Gastroesophageal sphincter (tissue), 4 donors: ENCODE results near the gene PBX1. TPM values are rescaled to one million over a fixed set of nuclear protein-coding genes. Genes with fewer than 3 reads are reported as not detected.

Experiments
- ATAC-seq: fragments of 150-250 bp; one replicate; pipeline ENCODE4 v1.9.1; 2016; ENCODE audit warnings: mild to moderate bottlenecking, moderate library complexity
- H3K27ac ChIP-seq, 4 donors: fragments of 200-600 bp; sonication (generic) in 3 of 4; 1 replicate in 3 of 4; 2 replicates in 1 of 4; pipeline ENCODE4 v1.5.1; 2016 to 2019
- H3K27me3 ChIP-seq: fragments of 200-600 bp; sonication (generic); one replicate; pipeline ENCODE4 v1.5.1; 2019
- H3K36me3 ChIP-seq, 2 donors: fragments of 200-600 bp; sonication (generic); one replicate each; pipeline ENCODE4 v1.5.1; 2019; ENCODE audit warnings: control low read depth in 1 of 2
- H3K4me1 ChIP-seq, 3 donors: fragments of 200-600 bp; sonication (generic); 1 replicate in 2 of 3; 2 replicates in 1 of 3; pipeline ENCODE4 v1.5.1; 2016 to 2019; ENCODE audit warnings: control low read depth in 2 of 3
- H3K4me3 ChIP-seq, 2 donors: fragments of 200-600 bp; sonication (generic); one replicate each; pipeline ENCODE4 v1.5.1; 2019; ENCODE audit warnings: mild to moderate bottlenecking in 1 of 2, moderate library complexity in 1 of 2
- H3K9me3 ChIP-seq, 3 donors: fragments of 200-600 bp; sonication (generic); one replicate each; pipeline ENCODE4 v1.5.1; 2017 to 2019; ENCODE audit warnings: control low read depth in 2 of 3
- CTCF ChIP-seq, 4 experiments: fragments of 200-600 bp in 2 of 4; fragments of 450-650 bp in 2 of 4; sonication (generic) in 1 of 4; IDR thresholded peaks; one replicate each; pipeline ENCODE4 v1.5.1; 2017 to 2019; ENCODE audit warnings: antibody characterized with exemption in 4 of 4, mild to moderate bottlenecking in 2 of 4, moderate library complexity in 2 of 4
- EP300 ChIP-seq: sonication (generic); formaldehyde crosslinking; IDR thresholded peaks from one replicate; pipeline ENCODE4 v1.6.1; 2017; ENCODE audit warnings: antibody characterized with exemption, mild to moderate bottlenecking
- POLR2A ChIP-seq, 2 donors: fragments of 450-650 bp; IDR thresholded peaks; one replicate each; pipeline ENCODE4 v1.6.1; 2017; ENCODE audit warnings: antibody characterized with exemption in 2 of 2, mild to moderate bottlenecking in 2 of 2, moderate library complexity in 1 of 2
- POLR2AphosphoS5 ChIP-seq: sonication (generic); formaldehyde crosslinking; IDR thresholded peaks from one replicate; pipeline ENCODE4 v1.6.1; 2017; ENCODE audit warnings: antibody characterized with exemption
- WGBS, 2 donors: methylation state at CpG; one replicate each; pipeline ENCODE4 v1.1.5; 2018; ENCODE audit warnings: low coverage in 1 of 2; 5-methylcytosine and 5-hydroxymethylcytosine counted together
- total RNA-seq, 4 donors: library from RNA; depleted of rRNA; stranded (reverse); fragments of >200 nt; gene quantifications; one replicate each; pipeline ENCODE4 v1.1.0, GENCODE V29; 2016

Gene PBX1
- total RNA-seq, 4 donors from 2014 or later: 75.8 to 177 (median 140) TPM

DNA sequence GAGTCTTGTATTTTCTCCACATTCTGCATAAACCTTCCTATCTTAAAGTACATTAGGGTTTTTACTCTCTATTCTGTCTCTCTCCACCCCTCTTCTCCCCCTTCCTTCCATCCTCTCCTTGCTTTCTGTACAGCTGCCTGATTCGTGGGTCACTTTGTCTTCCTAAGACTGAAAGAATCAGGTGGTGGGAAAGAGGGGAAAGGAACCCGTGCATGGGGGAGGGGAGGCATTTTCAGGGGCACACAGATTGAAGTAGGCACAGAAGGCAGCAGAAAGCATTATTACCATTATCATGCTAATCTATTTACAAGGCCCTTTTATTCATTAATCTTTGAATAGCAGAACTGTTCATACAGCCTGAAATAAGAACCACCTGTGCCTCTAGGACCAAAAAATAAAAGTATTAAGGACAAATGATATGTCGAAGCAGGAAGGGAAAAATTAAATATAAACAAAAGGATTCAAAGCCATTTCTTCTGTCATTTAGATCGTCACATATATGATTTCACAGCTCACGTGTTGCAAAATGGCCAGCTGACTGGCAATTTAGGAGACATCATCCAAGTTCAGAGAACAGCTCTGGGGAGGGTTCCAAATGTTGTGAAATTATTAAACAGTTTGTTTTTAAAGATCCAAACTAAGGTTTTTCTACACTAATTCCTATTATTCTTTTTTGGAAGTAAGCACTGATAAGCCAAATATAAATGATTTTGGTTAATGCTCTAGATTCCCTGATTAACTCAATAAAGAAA is 154.6 kb downstream of the PBX1 start:
- no peak overlapping the region for H3K4me3 ChIP-seq
- TF ChIP-seq EP300 (no peak), POLR2AphosphoS5 (peak; percentile 40)
- WGBS, 2 donors: 23 to 25% methylated on average over 4 to 5 of the region's 5 CpGs
- no peaks in the 10 kb centered on the region for H3K27me3 ChIP-seq
- H3K27ac ChIP-seq: peak overlapping the region; percentile 58 to 78 (median 75)
- H3K9me3 ChIP-seq: no peaks in the 10 kb centered on the region
- peaks cover 19 to 92% (median 25%) of the 10 kb centered on the region in 3 donors for H3K4me1 ChIP-seq
- ATAC-seq: no peak
- H3K36me3 ChIP-seq: no peaks in the 10 kb centered on the region

GRCh38 chr1:164716992-164717703 is 158.2 kb downstream of the PBX1 start:
- H3K36me3 ChIP-seq: no peaks in the 10 kb centered on the region
- no peaks in the 10 kb centered on the region for H3K27me3 ChIP-seq
- no peak for ATAC-seq
- H3K9me3 ChIP-seq: no peaks in the 10 kb centered on the region
- WGBS, 2 donors: 65 to 73% methylated on average over 6 to 8 of the region's 8 CpGs
- H3K4me1 ChIP-seq: peaks cover 37 to 96% (median 43%) of the 10 kb centered on the region in 3 donors
- no peak overlapping the region for H3K4me3 ChIP-seq
- no peak for TF ChIP-seq EP300
- no peak for TF ChIP-seq POLR2A (IDR thresholded peaks at IDR 0.05)
- TF ChIP-seq POLR2AphosphoS5: no peak
- no peak for TF ChIP-seq CTCF (IDR thresholded peaks at IDR 0.05)
- peak overlapping the region in 3 of 4 donors; percentile 11 to 36 (median 33) for H3K27ac ChIP-seq

GRCh38 chr1:164718821-164719220 is 159.8 kb downstream of the PBX1 start:
- H3K27ac ChIP-seq: peak overlapping the region in 3 of 4 donors; percentile 56 to 64 (median 64)
- TF ChIP-seq CTCF (IDR thresholded peaks at IDR 0.05): no peak
- no peak for TF ChIP-seq POLR2AphosphoS5
- TF ChIP-seq POLR2A (IDR thresholded peaks at IDR 0.05): no peak
- TF ChIP-seq EP300: no peak
- ATAC-seq: no peak

GRCh38 chr1:164719676-164720439 is 160.9 kb downstream of the PBX1 start:
- Histone ChIP-seq H3K9me3 (no peaks in the 10 kb centered on the region), H3K4me3 (no peak overlapping the region), H3K27ac (peak overlapping the region; percentile 29 to 64 (median 60)), H3K36me3 (no peaks in the 10 kb centered on the region), H3K27me3 (no peaks in the 10 kb centered on the region), H3K4me1 (peaks cover 29 to 96% (median 34%) of the 10 kb centered on the region in 3 donors)
- 51 to 55% methylated on average over 7 to 8 of the region's 8 CpGs for whole genome bisulfite sequencing, 2 donors
- TF ChIP-seq POLR2AphosphoS5: no peak
- no peak for TF ChIP-seq CTCF (IDR thresholded peaks at IDR 0.05)
- no peak for TF ChIP-seq EP300
- TF ChIP-seq POLR2A (IDR thresholded peaks at IDR 0.05): no peak
- no peak for ATAC-seq

More at GRCh38 chr1:164718821-164719220, 159.8 kb downstream of the PBX1 start:
- Histone ChIP-seq H3K36me3 (no peaks in the 10 kb centered on the region), H3K4me3 (no peak overlapping the region), H3K4me1 (peaks cover 27 to 96% (median 32%) of the 10 kb centered on the region in 3 donors), H3K9me3 (no peaks in the 10 kb centered on the region), H3K27me3 (no peaks in the 10 kb centered on the region)
- 0% methylated on average over 1 of the region's 1 CpG; no CpG with 5 or more reads in 1 of the 2 donors for WGBS, 2 donors
